H9 (cell line): ENCODE data around the gene DSTYK. TPM values are rescaled to one million over a fixed set of nuclear protein-coding genes. Genes with fewer than 3 reads are reported as not detected.

Experiments
- DNase-seq: peaks from one replicate; pipeline ENCODE4 v3.0.0-alpha.2; 2017
- H2AFZ ChIP-seq: one replicate; pipeline ENCODE4 v1.6.1; 2013; ENCODE audit warnings: mild to moderate bottlenecking, low read length, control low read depth, moderate library complexity
- H2AK5ac ChIP-seq: 2 replicates; pipeline ENCODE4 v1.6.1; 2013; ENCODE audit warnings: low read length, control low read depth, mixed read lengths; ENCODE audit not compliant: insufficient read length
- H2BK120ac ChIP-seq: one replicate; pipeline ENCODE4 v1.6.1; 2013; ENCODE audit warnings: low read depth, mild to moderate bottlenecking, low read length, control low read depth, inconsistent platforms; ENCODE audit not compliant: poor library complexity, severe bottlenecking
- H2BK12ac ChIP-seq: 2 replicates; pipeline ENCODE4 v1.6.1; 2013; ENCODE audit warnings: low read length, control low read depth, mixed read lengths, low read depth; ENCODE audit not compliant: insufficient read length
- H2BK15ac ChIP-seq: 2 replicates; pipeline ENCODE4 v1.6.1; 2013; ENCODE audit warnings: low read depth, low read length, control low read depth
- H2BK20ac ChIP-seq: one replicate; pipeline ENCODE4 v1.6.1; 2013; ENCODE audit warnings: low read depth, mild to moderate bottlenecking, low read length, control low read depth, inconsistent platforms; ENCODE audit not compliant: poor library complexity, severe bottlenecking
- H2BK5ac ChIP-seq: 2 replicates; pipeline ENCODE4 v1.6.1; 2013; ENCODE audit warnings: low read length, control low read depth, mixed read lengths; ENCODE audit not compliant: insufficient read length
- H3K14ac ChIP-seq: 2 replicates; pipeline ENCODE4 v1.6.1; 2013; ENCODE audit warnings: low read length, control low read depth; ENCODE audit not compliant: insufficient read depth
- H3K18ac ChIP-seq: 2 replicates; pipeline ENCODE4 v1.6.1; 2013; ENCODE audit warnings: low read depth, mild to moderate bottlenecking, mixed read lengths, low read length, control low read depth; ENCODE audit not compliant: insufficient read length
- H3K23ac ChIP-seq: 2 replicates; pipeline ENCODE4 v1.6.1; 2013; ENCODE audit warnings: low read length, control low read depth, mixed read lengths, low read depth; ENCODE audit not compliant: insufficient read length
- H3K23me2 ChIP-seq: 2 replicates; pipeline ENCODE4 v1.6.1; 2013; ENCODE audit warnings: low read depth, mild to moderate bottlenecking, mixed read lengths, low read length, control low read depth; ENCODE audit not compliant: insufficient read length, poor library complexity, severe bottlenecking
- H3K27ac ChIP-seq: 2 replicates; pipeline ENCODE4 v1.5.1; 2013; ENCODE audit warnings: low read length, control low read depth, mixed read lengths, low read depth; ENCODE audit not compliant: insufficient read length
- H3K27me3 ChIP-seq: 2 replicates; pipeline ENCODE4 v1.6.1; 2013; ENCODE audit warnings: low read length, control low read depth, inconsistent platforms; ENCODE audit not compliant: insufficient read depth
- H3K4ac ChIP-seq: 2 replicates; pipeline ENCODE4 v1.6.1; 2013; ENCODE audit warnings: low read depth, mild to moderate bottlenecking, control low read depth, inconsistent platforms, low read length, moderate library complexity
- H3K4me1 ChIP-seq: 2 replicates; pipeline ENCODE4 v1.6.1; 2013; ENCODE audit warnings: low read length, control low read depth, inconsistent platforms; ENCODE audit not compliant: insufficient read depth
- H3K4me2 ChIP-seq: 2 replicates; pipeline ENCODE4 v1.6.1; 2013; ENCODE audit warnings: low read length, control low read depth, mixed read lengths; ENCODE audit not compliant: insufficient read length, insufficient read depth
- H3K56ac ChIP-seq: 2 replicates; pipeline ENCODE4 v1.6.1; 2013; ENCODE audit warnings: low read depth, mild to moderate bottlenecking, mixed read lengths, low read length, control low read depth; ENCODE audit not compliant: insufficient read length
- H3K79me1 ChIP-seq: 2 replicates; pipeline ENCODE4 v1.6.1; 2013; ENCODE audit warnings: low read depth, mild to moderate bottlenecking, moderate library complexity, low read length, control low read depth, inconsistent platforms; ENCODE audit not compliant: insufficient read depth, poor library complexity, severe bottlenecking
- H3K79me2 ChIP-seq: 2 replicates; pipeline ENCODE4 v1.6.1; 2013; ENCODE audit warnings: low read length, control low read depth, inconsistent platforms; ENCODE audit not compliant: insufficient read depth
- H3K9ac ChIP-seq: 2 replicates; pipeline ENCODE4 v1.6.1; 2013; ENCODE audit warnings: low read length, control low read depth, mixed read lengths; ENCODE audit not compliant: insufficient read length; ENCODE audit errors: extremely low read depth
- H3K9me3 ChIP-seq: one replicate; pipeline ENCODE4 v1.6.1; 2013; ENCODE audit warnings: low read depth, low read length, inconsistent platforms; ENCODE audit not compliant: control insufficient read depth
- H3T11ph ChIP-seq: one replicate; pipeline ENCODE4 v1.6.1; 2013; ENCODE audit warnings: mild to moderate bottlenecking, low read length, control low read depth, inconsistent platforms
- H4K20me1 ChIP-seq: one replicate; pipeline ENCODE4 v1.6.1; 2013; ENCODE audit not compliant: control insufficient read depth, insufficient read length, insufficient read depth
- H4K5ac ChIP-seq: 2 replicates; pipeline ENCODE4 v1.6.1; 2013; ENCODE audit warnings: low read depth, mild to moderate bottlenecking, mixed read lengths, low read length, control low read depth; ENCODE audit not compliant: insufficient read length
- H4K8ac ChIP-seq: replicated peaks from 2 replicates; pipeline ENCODE4 v1.6.1; 2013; ENCODE audit warnings: low read length, control low read depth, mixed read lengths, low read depth; ENCODE audit not compliant: insufficient read length
- H4K91ac ChIP-seq: 2 replicates; pipeline ENCODE4 v1.6.1; 2013; ENCODE audit warnings: low read depth, mild to moderate bottlenecking, moderate library complexity, mixed read lengths, low read length, control low read depth; ENCODE audit not compliant: insufficient read length
- H3K27ac Mint-ChIP-seq, 3 experiments: 2 replicates in 2 of 3; 3 replicates in 1 of 3; pipeline ENCODE4 v1.8.0; 2020 to 2021; ENCODE audit warnings: mixed read lengths in 3 of 3, mild to moderate bottlenecking in 1 of 3, moderate library complexity in 1 of 3
- H3K27me3 Mint-ChIP-seq: 2 replicates; pipeline ENCODE4 v1.8.0; 2021; ENCODE audit warnings: low read depth, mild to moderate bottlenecking, moderate library complexity, mixed read lengths
- H3K36me3 Mint-ChIP-seq, 3 experiments: 2 replicates in 2 of 3; 3 replicates in 1 of 3; pipeline ENCODE4 v1.8.0; 2020 to 2021; ENCODE audit warnings: low read depth in 3 of 3, mixed read lengths in 3 of 3; ENCODE audit not compliant: insufficient read depth in 1 of 3
- H3K4me1 Mint-ChIP-seq, 2 experiments: 2 replicates each; pipeline ENCODE4 v1.8.0; 2020; ENCODE audit warnings: mixed read lengths in 2 of 2
- H3K4me3 Mint-ChIP-seq, 2 experiments: 2 replicates in 1 of 2; 3 replicates in 1 of 2; pipeline ENCODE4 v1.8.0; 2020 to 2021; ENCODE audit warnings: mild to moderate bottlenecking in 2 of 2, mixed read lengths in 2 of 2, moderate library complexity in 1 of 2
- H3K9me3 Mint-ChIP-seq, 2 experiments: 2 replicates in 1 of 2; 3 replicates in 1 of 2; pipeline ENCODE4 v1.8.0; 2020; ENCODE audit warnings: mild to moderate bottlenecking in 2 of 2, mixed read lengths in 2 of 2, moderate library complexity in 1 of 2
- CTCF ChIP-seq: fragments of 200-600 bp; sonication (generic); conservative IDR thresholded peaks from 3 replicates; pipeline ENCODE4 v1.8.0; 2021; ENCODE audit warnings: antibody characterized with exemption, mild to moderate bottlenecking
- WGBS: extraction: QIAGEN DNeasy Blood & Tissue Kit; methylation state at CpG from one replicate; pipeline ENCODE4 v1.1.7; 2013; ENCODE audit warnings: missing lambda C conversion rate, low lambda C conversion rate, mixed read lengths; ENCODE audit not compliant: insufficient read length; ENCODE audit errors: extremely low coverage; 5-methylcytosine and 5-hydroxymethylcytosine counted together
- total RNA-seq: library from RNA; stranded (reverse); gene quantifications from 2 replicates; pipeline ENCODE4 v1.2.1, GENCODE V29; 2021

DSTYK gene
- total RNA-seq, 1 experiment from 2014 or later, result 8.5 TPM

DNA sequence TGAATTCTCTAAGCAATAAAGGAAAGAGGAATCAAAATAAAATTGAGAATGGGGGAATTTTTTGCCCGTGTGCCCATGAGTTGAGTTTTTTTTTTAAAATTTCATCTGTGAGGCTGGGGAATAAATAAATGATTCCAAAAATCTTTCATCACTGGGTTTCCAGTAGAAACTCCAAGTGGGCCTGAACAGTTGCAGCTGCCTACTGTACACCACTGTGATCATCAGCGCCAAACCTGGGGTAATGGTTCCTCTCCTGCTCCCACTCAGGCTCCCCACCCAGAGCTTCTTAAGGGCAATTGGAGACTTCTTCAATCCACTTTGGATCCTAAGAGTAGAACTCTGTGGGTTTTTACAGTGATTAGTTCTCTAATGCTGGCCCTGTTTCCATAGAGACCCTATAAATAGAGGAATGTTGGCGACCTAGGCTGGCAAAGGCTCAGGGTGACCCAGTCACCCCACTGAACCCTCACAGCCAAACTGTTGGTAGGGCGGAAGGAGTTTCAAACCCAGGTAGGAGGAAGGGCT is 25.5 kb upstream of the DSTYK start:
- no peak overlapping the region for H3K27ac Mint-ChIP-seq
- DNase-seq, result no peak

More for the DNA sequence above, 25.5 kb upstream of the DSTYK start:
- H4K20me1 ChIP-seq, result no peaks in the 10 kb centered on the region
- H2BK20ac ChIP-seq, result no peak overlapping the region
- Mint-ChIP-seq H3K9me3 (no peaks in the 10 kb centered on the region), H3K27me3 (no peaks in the 10 kb centered on the region), H3K4me1 (peaks cover 5 to 12% of the 10 kb centered on the region in 2 experiments; a peak in 2 of 4 replicates), H3K4me3 (no peak overlapping the region), H3K36me3 (peaks cover 0 to 4% (median 2%) of the 10 kb centered on the region in 3 experiments; a peak in 1 of 7 replicates)
- H2BK12ac ChIP-seq, result no peak overlapping the region
- H3K4ac ChIP-seq, result no peak overlapping the region
- no peak overlapping the region for H3K27ac ChIP-seq
- H3K18ac ChIP-seq, result no peak overlapping the region
- H3K4me2 ChIP-seq, result no peak overlapping the region
- H3K79me1 ChIP-seq, result no peaks in the 10 kb centered on the region
- no peak overlapping the region for H3K56ac ChIP-seq
- no peak overlapping the region for H2BK15ac ChIP-seq
- no peak overlapping the region for H2BK5ac ChIP-seq
- no CpG with 5 or more reads among the region's 4 CpGs for WGBS
- H2AFZ ChIP-seq, result no peak overlapping the region
- no peak overlapping the region for H2AK5ac ChIP-seq
- no peaks in the 10 kb centered on the region for H3K9me3 ChIP-seq
- H3K4me1 ChIP-seq, result no peaks in the 10 kb centered on the region
- H3K23me2 ChIP-seq, result no peaks in the 10 kb centered on the region
- no peak overlapping the region for H4K5ac ChIP-seq
- no peak overlapping the region for H4K91ac ChIP-seq
- no peak overlapping the region for H3K9ac ChIP-seq
- H3K23ac ChIP-seq, result no peak overlapping the region
- no peak overlapping the region for H3K14ac ChIP-seq
- H3K79me2 ChIP-seq, result no peaks in the 10 kb centered on the region
- TF ChIP-seq CTCF, result no peak
- H2BK120ac ChIP-seq, result no peak overlapping the region
- H3T11ph ChIP-seq, result no peak overlapping the region
- no peaks in the 10 kb centered on the region for H3K27me3 ChIP-seq
- H4K8ac ChIP-seq, result no peak overlapping the region
